ENCODE data around the gene ZPBP2. TPM values are rescaled to one million over a fixed set of nuclear protein-coding genes. Genes with fewer than 3 reads are reported as not detected.
A peak's percentile ranks its signal among the peaks of the same experiment; 100 is the strongest.

The ZPBP2 gene
- total and polyA plus RNA-seq, 2 of the 13 experiments (the other 11 are each of a cell fraction or from before 2014, with no cell fraction given) = not detected

- TF ChIP-seq ZNF704 (CRISPR knock-in tag; IDR thresholded peaks at IDR 0.05; ENCODE audit: borderline replicate concordance) (no peak), HNF4A (CRISPR knock-in tag; IDR thresholded peaks at IDR 0.05) (peak; percentile 76), PAXIP1 (CRISPR knock-in tag; conservative IDR thresholded peaks at IDR 0.05) (peak; percentile 88), FOXO1 (CRISPR knock-in tag; IDR thresholded peaks at IDR 0.05) (peak; percentile 57; the same call in 1 of the 2 replicates), TAF1 (CRISPR knock-in tag; IDR thresholded peaks at IDR 0.05) (0 out of 2 replicates have a peak, but pooled peaks have one; percentile 1), PPARG (CRISPR knock-in tag; conservative IDR thresholded peaks at IDR 0.05) (peak; percentile 98), ZNF720 (CRISPR knock-in tag; IDR thresholded peaks at IDR 0.05) (0 out of 2 replicates have a peak, but pooled peaks have one; percentile 61), ZZZ3 (CRISPR knock-in tag; IDR thresholded peaks at IDR 0.05; ENCODE audit: borderline replicate concordance) (0 out of 2 replicates have a peak, but pooled peaks have one; percentile 22), ZSCAN25 (CRISPR knock-in tag; IDR thresholded peaks at IDR 0.05) (peak; percentile 48; the same call in 1 of the 2 replicates), SOX6 (IDR thresholded peaks at IDR 0.05) (no peak), SOX6 (CRISPR knock-in tag; IDR thresholded peaks at IDR 0.05) (peak; percentile 70), ARNTL (CRISPR knock-in tag; IDR thresholded peaks at IDR 0.05) (peak; percentile 34), TEF (CRISPR knock-in tag; IDR thresholded peaks at IDR 0.05) (peak; percentile 72; the same call in 1 of the 2 replicates), CBX1 (IDR thresholded peaks at IDR 0.05; ENCODE audit: low read depth) (no peak), ELF1 (CRISPR knock-in tag; IDR thresholded peaks at IDR 0.05) (0 out of 2 replicates have a peak, but pooled peaks have one; percentile 16), KAT8 (CRISPR knock-in tag; IDR thresholded peaks at IDR 0.05) (no peak), NR2F1 (CRISPR knock-in tag; IDR thresholded peaks at IDR 0.05) (peak in 1 of 2 experiments; percentile 96), NCOA2 (CRISPR knock-in tag; IDR thresholded peaks at IDR 0.05) (peak; percentile 34; the same call in 1 of the 2 replicates), YY1 (IDR thresholded peaks at IDR 0.05; ENCODE audit: insufficient read depth, insufficient replicate concordance, low read depth, low read length) (no peak), POLR2A (IDR thresholded peaks at IDR 0.05; ENCODE audit: insufficient read depth in 1 of 2, low read depth in 2 of 2, low read length in 2 of 2) (peak; percentile 62 to 80; a peak in 3 of 4 replicates), MIER2 (CRISPR knock-in tag; IDR thresholded peaks at IDR 0.05) (peak; percentile 20; the same call in 1 of the 2 replicates), HNRNPL (IDR thresholded peaks at IDR 0.05; ENCODE audit: low read depth, low read length) (peak; percentile 82; the same call in 1 of the 2 replicates), RARA (CRISPR knock-in tag; IDR thresholded peaks at IDR 0.05) (peak; percentile 83), ZC3H4 (CRISPR knock-in tag; IDR thresholded peaks at IDR 0.05; ENCODE audit: borderline replicate concordance) (no peak), FOXP1 (IDR thresholded peaks at IDR 0.05) (no peak), FOXP1 (CRISPR knock-in tag; IDR thresholded peaks at IDR 0.05) (peak; percentile 34; the same call in 1 of the 2 replicates), ZNF317 (CRISPR knock-in tag; IDR thresholded peaks at IDR 0.05) (no peak; the same call in none of the 2 replicates), ZNF547 (CRISPR knock-in tag; IDR thresholded peaks at IDR 0.05) (peak; percentile 19; the same call in 1 of the 2 replicates), RFXANK (CRISPR knock-in tag; IDR thresholded peaks at IDR 0.05) (0 out of 2 replicates have a peak, but pooled peaks have one; percentile 29)
Observed at GRCh38 chr17:39926588-39927100, 58.6 kb downstream of the ZPBP2 start (continued).
